H9 (cell line): ENCODE data around the gene ZCCHC4. TPM values are rescaled to one million over a fixed set of nuclear protein-coding genes. Genes with fewer than 3 reads are reported as not detected.

Experiments
- DNase-seq: peaks from one replicate; pipeline ENCODE4 v3.0.0-alpha.2; 2017
- H2AFZ ChIP-seq: one replicate; pipeline ENCODE4 v1.6.1; 2013; ENCODE audit warnings: mild to moderate bottlenecking, low read length, control low read depth, moderate library complexity
- H2AK5ac ChIP-seq: 2 replicates; pipeline ENCODE4 v1.6.1; 2013; ENCODE audit warnings: low read length, control low read depth, mixed read lengths; ENCODE audit not compliant: insufficient read length
- H2BK120ac ChIP-seq: one replicate; pipeline ENCODE4 v1.6.1; 2013; ENCODE audit warnings: low read depth, mild to moderate bottlenecking, low read length, control low read depth, inconsistent platforms; ENCODE audit not compliant: poor library complexity, severe bottlenecking
- H2BK12ac ChIP-seq: 2 replicates; pipeline ENCODE4 v1.6.1; 2013; ENCODE audit warnings: low read length, control low read depth, mixed read lengths, low read depth; ENCODE audit not compliant: insufficient read length
- H2BK15ac ChIP-seq: 2 replicates; pipeline ENCODE4 v1.6.1; 2013; ENCODE audit warnings: low read depth, low read length, control low read depth
- H2BK20ac ChIP-seq: one replicate; pipeline ENCODE4 v1.6.1; 2013; ENCODE audit warnings: low read depth, mild to moderate bottlenecking, low read length, control low read depth, inconsistent platforms; ENCODE audit not compliant: poor library complexity, severe bottlenecking
- H2BK5ac ChIP-seq: 2 replicates; pipeline ENCODE4 v1.6.1; 2013; ENCODE audit warnings: low read length, control low read depth, mixed read lengths; ENCODE audit not compliant: insufficient read length
- H3K14ac ChIP-seq: 2 replicates; pipeline ENCODE4 v1.6.1; 2013; ENCODE audit warnings: low read length, control low read depth; ENCODE audit not compliant: insufficient read depth
- H3K18ac ChIP-seq: 2 replicates; pipeline ENCODE4 v1.6.1; 2013; ENCODE audit warnings: low read depth, mild to moderate bottlenecking, mixed read lengths, low read length, control low read depth; ENCODE audit not compliant: insufficient read length
- H3K23ac ChIP-seq: 2 replicates; pipeline ENCODE4 v1.6.1; 2013; ENCODE audit warnings: low read length, control low read depth, mixed read lengths, low read depth; ENCODE audit not compliant: insufficient read length
- H3K23me2 ChIP-seq: 2 replicates; pipeline ENCODE4 v1.6.1; 2013; ENCODE audit warnings: low read depth, mild to moderate bottlenecking, mixed read lengths, low read length, control low read depth; ENCODE audit not compliant: insufficient read length, poor library complexity, severe bottlenecking
- H3K27ac ChIP-seq: 2 replicates; pipeline ENCODE4 v1.5.1; 2013; ENCODE audit warnings: low read length, control low read depth, mixed read lengths, low read depth; ENCODE audit not compliant: insufficient read length
- H3K27me3 ChIP-seq: 2 replicates; pipeline ENCODE4 v1.6.1; 2013; ENCODE audit warnings: low read length, control low read depth, inconsistent platforms; ENCODE audit not compliant: insufficient read depth
- H3K4ac ChIP-seq: 2 replicates; pipeline ENCODE4 v1.6.1; 2013; ENCODE audit warnings: low read depth, mild to moderate bottlenecking, control low read depth, inconsistent platforms, low read length, moderate library complexity
- H3K4me1 ChIP-seq: 2 replicates; pipeline ENCODE4 v1.6.1; 2013; ENCODE audit warnings: low read length, control low read depth, inconsistent platforms; ENCODE audit not compliant: insufficient read depth
- H3K4me2 ChIP-seq: 2 replicates; pipeline ENCODE4 v1.6.1; 2013; ENCODE audit warnings: low read length, control low read depth, mixed read lengths; ENCODE audit not compliant: insufficient read length, insufficient read depth
- H3K56ac ChIP-seq: 2 replicates; pipeline ENCODE4 v1.6.1; 2013; ENCODE audit warnings: low read depth, mild to moderate bottlenecking, mixed read lengths, low read length, control low read depth; ENCODE audit not compliant: insufficient read length
- H3K79me1 ChIP-seq: 2 replicates; pipeline ENCODE4 v1.6.1; 2013; ENCODE audit warnings: low read depth, mild to moderate bottlenecking, moderate library complexity, low read length, control low read depth, inconsistent platforms; ENCODE audit not compliant: insufficient read depth, poor library complexity, severe bottlenecking
- H3K79me2 ChIP-seq: 2 replicates; pipeline ENCODE4 v1.6.1; 2013; ENCODE audit warnings: low read length, control low read depth, inconsistent platforms; ENCODE audit not compliant: insufficient read depth
- H3K9ac ChIP-seq: 2 replicates; pipeline ENCODE4 v1.6.1; 2013; ENCODE audit warnings: low read length, control low read depth, mixed read lengths; ENCODE audit not compliant: insufficient read length; ENCODE audit errors: extremely low read depth
- H3K9me3 ChIP-seq: one replicate; pipeline ENCODE4 v1.6.1; 2013; ENCODE audit warnings: low read depth, low read length, inconsistent platforms; ENCODE audit not compliant: control insufficient read depth
- H3T11ph ChIP-seq: one replicate; pipeline ENCODE4 v1.6.1; 2013; ENCODE audit warnings: mild to moderate bottlenecking, low read length, control low read depth, inconsistent platforms
- H4K20me1 ChIP-seq: one replicate; pipeline ENCODE4 v1.6.1; 2013; ENCODE audit not compliant: control insufficient read depth, insufficient read length, insufficient read depth
- H4K5ac ChIP-seq: 2 replicates; pipeline ENCODE4 v1.6.1; 2013; ENCODE audit warnings: low read depth, mild to moderate bottlenecking, mixed read lengths, low read length, control low read depth; ENCODE audit not compliant: insufficient read length
- H4K8ac ChIP-seq: replicated peaks from 2 replicates; pipeline ENCODE4 v1.6.1; 2013; ENCODE audit warnings: low read length, control low read depth, mixed read lengths, low read depth; ENCODE audit not compliant: insufficient read length
- H4K91ac ChIP-seq: 2 replicates; pipeline ENCODE4 v1.6.1; 2013; ENCODE audit warnings: low read depth, mild to moderate bottlenecking, moderate library complexity, mixed read lengths, low read length, control low read depth; ENCODE audit not compliant: insufficient read length
- H3K27ac Mint-ChIP-seq, 3 experiments: 2 replicates in 2 of 3; 3 replicates in 1 of 3; pipeline ENCODE4 v1.8.0; 2020 to 2021; ENCODE audit warnings: mixed read lengths in 3 of 3, mild to moderate bottlenecking in 1 of 3, moderate library complexity in 1 of 3
- H3K27me3 Mint-ChIP-seq: 2 replicates; pipeline ENCODE4 v1.8.0; 2021; ENCODE audit warnings: low read depth, mild to moderate bottlenecking, moderate library complexity, mixed read lengths
- H3K36me3 Mint-ChIP-seq, 3 experiments: 2 replicates in 2 of 3; 3 replicates in 1 of 3; pipeline ENCODE4 v1.8.0; 2020 to 2021; ENCODE audit warnings: low read depth in 3 of 3, mixed read lengths in 3 of 3; ENCODE audit not compliant: insufficient read depth in 1 of 3
- H3K4me1 Mint-ChIP-seq, 2 experiments: 2 replicates each; pipeline ENCODE4 v1.8.0; 2020; ENCODE audit warnings: mixed read lengths in 2 of 2
- H3K4me3 Mint-ChIP-seq, 2 experiments: 2 replicates in 1 of 2; 3 replicates in 1 of 2; pipeline ENCODE4 v1.8.0; 2020 to 2021; ENCODE audit warnings: mild to moderate bottlenecking in 2 of 2, mixed read lengths in 2 of 2, moderate library complexity in 1 of 2
- H3K9me3 Mint-ChIP-seq, 2 experiments: 2 replicates in 1 of 2; 3 replicates in 1 of 2; pipeline ENCODE4 v1.8.0; 2020; ENCODE audit warnings: mild to moderate bottlenecking in 2 of 2, mixed read lengths in 2 of 2, moderate library complexity in 1 of 2
- CTCF ChIP-seq: fragments of 200-600 bp; sonication (generic); conservative IDR thresholded peaks from 3 replicates; pipeline ENCODE4 v1.8.0; 2021; ENCODE audit warnings: antibody characterized with exemption, mild to moderate bottlenecking
- whole genome bisulfite sequencing: extraction: QIAGEN DNeasy Blood & Tissue Kit; methylation state at CpG from one replicate; pipeline ENCODE4 v1.1.7; 2013; ENCODE audit warnings: missing lambda C conversion rate, low lambda C conversion rate, mixed read lengths; ENCODE audit not compliant: insufficient read length; ENCODE audit errors: extremely low coverage; 5-methylcytosine and 5-hydroxymethylcytosine counted together
- total RNA-seq: library from RNA; stranded (reverse); gene quantifications from 2 replicates; pipeline ENCODE4 v1.2.1, GENCODE V29; 2021

The ZCCHC4 gene
- total RNA-seq, 1 experiment from 2014 or later, result 6.8 TPM

GRCh38 chr4:25368315-25368714 lies 55.7 kb downstream of the ZCCHC4 start:
- Histone ChIP-seq H3K27me3 (no peaks in the 10 kb centered on the region), H3K18ac (no peak overlapping the region), H3K79me1 (no peaks in the 10 kb centered on the region), H3K4ac (no peak overlapping the region), H2AK5ac (no peak overlapping the region), H4K91ac (no peak overlapping the region), H4K8ac (no peak overlapping the region), H2AFZ (no peak overlapping the region), H3K79me2 (no peaks in the 10 kb centered on the region), H2BK15ac (no peak overlapping the region), H3K4me2 (no peak overlapping the region), H3K56ac (no peak overlapping the region), H2BK12ac (no peak overlapping the region), H4K20me1 (no peaks in the 10 kb centered on the region), H3K23me2 (no peaks in the 10 kb centered on the region), H4K5ac (no peak overlapping the region), H3K14ac (no peak overlapping the region), H2BK20ac (no peak overlapping the region), H3T11ph (no peak overlapping the region), H3K4me1 (0 out of 2 replicates have a peak, but pooled peaks cover 3% of the 10 kb centered on the region), H3K9ac (no peak overlapping the region), H3K23ac (no peak overlapping the region), H2BK120ac (no peak overlapping the region), H3K27ac (no peak overlapping the region), H2BK5ac (no peak overlapping the region), H3K9me3 (no peaks in the 10 kb centered on the region)
- no peak for TF ChIP-seq CTCF
- WGBS, result no CpG with 5 or more reads among the region's 6 CpGs
- no peak for DNase-seq
- H3K27me3 Mint-ChIP-seq, result no peaks in the 10 kb centered on the region
- H3K4me3 Mint-ChIP-seq, result no peak overlapping the region
- no peaks in the 10 kb centered on the region; a peak in 1 of 7 replicates for H3K36me3 Mint-ChIP-seq
- H3K9me3 Mint-ChIP-seq, result no peaks in the 10 kb centered on the region
- peaks cover 11 to 13% of the 10 kb centered on the region in 2 experiments for H3K4me1 Mint-ChIP-seq
- H3K27ac Mint-ChIP-seq, result no peak overlapping the region; a peak in 1 of 7 replicates
